SK-N-SH (cell line): Measurements from ENCODE around the gene FAM184B. TPM values are rescaled to one million over a fixed set of nuclear protein-coding genes. Genes with fewer than 3 reads are reported as not detected.
A peak's percentile ranks its signal among the peaks of the same experiment; 100 is the strongest.

Experiments
- CTCF ChIA-PET: fragments of 300-600, 350-600 bp; formaldehyde crosslinking; extraction: SDS; loops from one replicate; lab custom pipeline; 2021; lab: Yijun Ruan, JAX
- POLR2A ChIA-PET: fragments of 350-600 bp; sonication (Branson Sonifier 250); formaldehyde crosslinking; extraction: SDS; loops from one replicate; lab custom pipeline; 2020; ENCODE audit warnings: antibody characterized with exemption, inconsistent platforms; lab: Yijun Ruan, JAX
- DNase-seq: peaks from one replicate; pipeline ENCODE4 v3.0.0; 2012
- H2AFZ ChIP-seq: fragments of 200-600 bp; sonication (generic); 2 replicates; pipeline ENCODE4 v1.8.1; 2016; ENCODE audit warnings: antibody characterized with exemption, mild to moderate bottlenecking, low read depth
- H3F3A ChIP-seq: fragments of 200-600 bp; sonication (generic); replicated peaks from 2 replicates; pipeline ENCODE3; 2016; ENCODE audit warnings: antibody characterized with exemption, mild to moderate bottlenecking; ENCODE audit not compliant: insufficient read depth
- H3K27ac ChIP-seq, 2 experiments: fragments of 200-500 bp in 1 of 2; fragments of 200-600 bp in 1 of 2; sonication (Bioruptor generic) in 1 of 2; sonication (generic), shearing (Covaris generic) in 1 of 2; 2 replicates each; pipeline versions ENCODE4 v1.5.1 to v1.6.1; 2014 to 2016; ENCODE audit warnings: low read depth in 2 of 2, inconsistent platforms in 1 of 2, low read length in 1 of 2, mild to moderate bottlenecking in 1 of 2, mixed read lengths in 1 of 2
- H3K27me3 ChIP-seq: fragments of 200-600 bp; sonication (generic), shearing (Covaris generic); 2 replicates; pipeline ENCODE4 v1.6.1; 2016; ENCODE audit warnings: mixed run types; ENCODE audit not compliant: insufficient read depth
- H3K36me3 ChIP-seq, 2 experiments: fragments of 200-500 bp in 1 of 2; fragments of 200-600 bp in 1 of 2; sonication (Bioruptor generic) in 1 of 2; sonication (generic) in 1 of 2; replicated peaks in 1 of 2; 2 replicates each; pipeline versions ENCODE3 to v1.5.1; 2014 to 2016; ENCODE audit warnings: low read length in 1 of 2, mild to moderate bottlenecking in 1 of 2; ENCODE audit not compliant: insufficient read depth in 2 of 2, control insufficient read depth in 1 of 2
- H3K4me1 ChIP-seq, 2 experiments: fragments of 200-500 bp in 1 of 2; fragments of 200-600 bp in 1 of 2; sonication (Bioruptor generic) in 1 of 2; sonication (generic), shearing (Covaris generic) in 1 of 2; 2 replicates each; pipeline versions ENCODE4 v1.5.1 to v1.6.1; 2014 to 2016; ENCODE audit warnings: low read depth in 1 of 2, low read length in 1 of 2, mixed run types in 1 of 2; ENCODE audit not compliant: insufficient read depth in 2 of 2, control insufficient read depth in 1 of 2
- H3K4me2 ChIP-seq: fragments of 200-600 bp; sonication (generic), shearing (Covaris generic); 2 replicates; pipeline ENCODE4 v1.6.1; 2017; ENCODE audit warnings: mixed run types
- H3K4me3 ChIP-seq, 2 experiments: fragments of 200-500 bp in 1 of 2; fragments of 200-600 bp in 1 of 2; sonication (Bioruptor generic) in 1 of 2; sonication (generic), shearing (Covaris generic) in 1 of 2; 2 replicates each; pipeline versions ENCODE4 v1.5.1 to v1.8.1; 2014 to 2016; ENCODE audit warnings: low read depth in 2 of 2, inconsistent platforms in 1 of 2, low read length in 1 of 2, mild to moderate bottlenecking in 1 of 2, mixed read lengths in 1 of 2, moderate library complexity in 1 of 2
- H3K79me2 ChIP-seq: fragments of 200-600 bp; sonication (generic); 2 replicates; pipeline ENCODE4 v1.8.1; 2017; ENCODE audit warnings: mild to moderate bottlenecking; ENCODE audit not compliant: insufficient read depth
- H3K9ac ChIP-seq: fragments of 200-600 bp; sonication (generic); 2 replicates; pipeline ENCODE4 v1.6.1; 2017; ENCODE audit warnings: mixed run types
- H3K9me2 ChIP-seq: fragments of 200-600 bp; sonication (generic); 2 replicates; pipeline ENCODE4 v1.6.1; 2017; ENCODE audit warnings: mixed run types
- H3K9me3 ChIP-seq: fragments of 200-600 bp; sonication (generic); 2 replicates; pipeline ENCODE4 v1.6.1; 2017; ENCODE audit warnings: mixed run types, mild to moderate bottlenecking, moderate library complexity
- H4K20me1 ChIP-seq: fragments of 200-600 bp; sonication (generic); 2 replicates; pipeline ENCODE4 v1.6.1; 2017; ENCODE audit warnings: mild to moderate bottlenecking, mixed run types; ENCODE audit not compliant: insufficient read depth
- CHD2 ChIP-seq: fragments of 150-350 bp; IDR thresholded peaks from 2 replicates; pipeline ENCODE4 v1.6.1; 2018; ENCODE audit warnings: low read length; ENCODE audit not compliant: partially characterized antibody
- ELF1 ChIP-seq: IDR thresholded peaks from 2 replicates; pipeline ENCODE4 v1.4.0; 2012
- EP300 ChIP-seq, 2 experiments: IDR thresholded peaks; 2 replicates each; pipeline versions ENCODE4 v1.4.0 to v1.6.1; 2012; ENCODE audit warnings: borderline replicate concordance in 1 of 2, low read depth in 1 of 2, low read length in 1 of 2
- EZH2phosphoT487 ChIP-seq: fragments of 200-600 bp; sonication (generic); IDR thresholded peaks from 2 replicates; pipeline ENCODE4 v1.6.1; 2017; ENCODE audit warnings: low read depth, mixed run types, mild to moderate bottlenecking, antibody characterized with exemption, moderate library complexity, borderline replicate concordance
- FOSL2 ChIP-seq: IDR thresholded peaks from 2 replicates; pipeline ENCODE4 v1.4.0; 2012; ENCODE audit warnings: low read depth, mild to moderate bottlenecking, moderate library complexity, borderline replicate concordance
- FOXJ3 ChIP-seq: sonication (generic); formaldehyde crosslinking; IDR thresholded peaks from 2 replicates; pipeline ENCODE4 v1.5.1; 2020; ENCODE audit warnings: mild to moderate bottlenecking, missing genetic modification reagents
- GABPA ChIP-seq: IDR thresholded peaks from 2 replicates; pipeline ENCODE4 v1.4.0; 2012; ENCODE audit warnings: low read depth, mild to moderate bottlenecking
- JUND ChIP-seq: IDR thresholded peaks from 2 replicates; pipeline ENCODE4 v1.4.0; 2012
- MEF2A ChIP-seq: IDR thresholded peaks from 2 replicates; pipeline ENCODE4 v1.4.0; 2012; ENCODE audit warnings: low read depth, borderline replicate concordance
- NFIC ChIP-seq: IDR thresholded peaks from 2 replicates; pipeline ENCODE4 v1.4.0; 2012; ENCODE audit warnings: borderline replicate concordance
- NRF1 ChIP-seq: IDR thresholded peaks from 2 replicates; pipeline ENCODE4 v1.6.1; 2012; ENCODE audit warnings: low read depth, mild to moderate bottlenecking, low read length
- PBX3 ChIP-seq: IDR thresholded peaks from 2 replicates; pipeline ENCODE4; 2012
- RAD21 ChIP-seq: IDR thresholded peaks from 2 replicates; pipeline ENCODE4 v1.6.1; 2012; ENCODE audit warnings: mild to moderate bottlenecking, low read length
- SMC3 ChIP-seq: IDR thresholded peaks from 2 replicates; pipeline ENCODE4 v1.6.1; 2012; ENCODE audit warnings: low read depth, low read length, improper control_type of control experiment
- TCF12 ChIP-seq: IDR thresholded peaks from 2 replicates; pipeline ENCODE4 v1.4.0; 2012
- USF1 ChIP-seq: IDR thresholded peaks from 2 replicates; pipeline ENCODE4 v1.4.0; 2012; ENCODE audit warnings: low read depth, borderline replicate concordance
- WGBS: methylation state at CpG from one replicate; pipeline ENCODE4 v1.1.6; 2017; ENCODE audit warnings: low lambda C conversion rate; 5-methylcytosine and 5-hydroxymethylcytosine counted together
- polyA plus RNA-seq, 3 experiments: library from polyadenylated mRNA; depleted of rRNA; stranded (reverse); fragments of >200 nt; gene quantifications; 2 replicates each; pipeline ENCODE4 v1.2.3, GENCODE V29; 2012

The FAM184B gene
- polyA plus RNA-seq, 1 of the 3 experiments (the other 2 are of a cell fraction), result not detected

GRCh38 chr4:17614416-17615299 is 166.8 kb downstream of the FAM184B start, which contains the start of gene MED28 (continued):
- TF ChIP-seq SMC3, result no peak
- no peak for TF ChIP-seq EZH2phosphoT487
- no peak for TF ChIP-seq CHD2
- peak; percentile 81 for TF ChIP-seq NRF1
- peak; percentile 98 for TF ChIP-seq USF1
- TF ChIP-seq RAD21, result no peak
- TF ChIP-seq TCF12, result 0 out of 2 replicates have a peak, but pooled peaks have one; percentile 8
- TF ChIP-seq MEF2A, result no peak
- no peak; the same call in 1 of the 2 replicates for TF ChIP-seq NFIC
- TF ChIP-seq PBX3, result no peak
- no peak for TF ChIP-seq EP300 (IDR thresholded peaks at IDR 0.05; ENCODE audit: borderline replicate concordance in 1 of 2, low read depth in 1 of 2, low read length in 1 of 2)

- no peak for DNase-seq
- Histone ChIP-seq H3K27me3 (no peaks in the 10 kb centered on the region), H3K79me2 (peaks cover 45% of the 10 kb centered on the region), H3K4me2 (peak overlapping the region; percentile 83), H3K9me2 (no peaks in the 10 kb centered on the region), H3K9me3 (no peaks in the 10 kb centered on the region), H3K9ac (peak overlapping the region; percentile 93), H3K4me3 (peak overlapping the region; percentile 78 to 80), H4K20me1 (peaks cover 35% of the 10 kb centered on the region), H3F3A (peaks cover 9% of the 10 kb centered on the region), H3K27ac (peak overlapping the region; percentile 70 to 81), H3K36me3 (peaks cover 5 to 7% of the 10 kb centered on the region in 2 experiments), H3K4me1 (peaks cover 0 to 6% of the 10 kb centered on the region in 2 experiments; a peak in 1 of 4 replicates), H2AFZ (peak overlapping the region; percentile 96)
- ChIA-PET POLR2A (interaction anchor here (0.9 to 1.3 kb wide), 5 partner anchors 8 to 197 kb away, joined by 3 to 5 read pairs (median 3); partner anchors contain the start of genes DCAF16 and NCAPG), CTCF (interaction anchor here (0.6 to 2.1 kb wide), 5 partner anchors 16 to 195 kb away, joined by 3 to 10 read pairs (median 4); no protein-coding TSS in a partner anchor)
- 2% methylated on average over 23 of the region's 23 CpGs for WGBS
- TF ChIP-seq ELF1 (no peak), FOXJ3 (no peak), JUND (0 out of 2 replicates have a peak, but pooled peaks have one; percentile 14), GABPA (no peak), FOSL2 (peak; percentile 50; the same call in 1 of the 2 replicates)
These were observed 167.5 kb downstream of the FAM184B start for GRCh38 chr4:17613761-17614415.
